GM12864 (cell line): ENCODE results near the gene SLC18B1.

Experiments used
- DNase-seq: peaks from one replicate; pipeline ENCODE4 v3.0.0-alpha.2; 2011; ENCODE audit warnings: low read depth
- H3K4me3 ChIP-seq: 2 replicates; pipeline ENCODE4 v1.5.1; 2011; ENCODE audit warnings: mild to moderate bottlenecking, low read depth, low read length, control low read depth
- CTCF ChIP-seq: IDR thresholded peaks from 2 replicates; pipeline ENCODE4 v1.5.1; 2011; ENCODE audit warnings: low read depth, mild to moderate bottlenecking, moderate library complexity, low read length, control low read depth, inconsistent platforms; ENCODE audit errors: missing control alignments

Gene SLC18B1

DNA sequence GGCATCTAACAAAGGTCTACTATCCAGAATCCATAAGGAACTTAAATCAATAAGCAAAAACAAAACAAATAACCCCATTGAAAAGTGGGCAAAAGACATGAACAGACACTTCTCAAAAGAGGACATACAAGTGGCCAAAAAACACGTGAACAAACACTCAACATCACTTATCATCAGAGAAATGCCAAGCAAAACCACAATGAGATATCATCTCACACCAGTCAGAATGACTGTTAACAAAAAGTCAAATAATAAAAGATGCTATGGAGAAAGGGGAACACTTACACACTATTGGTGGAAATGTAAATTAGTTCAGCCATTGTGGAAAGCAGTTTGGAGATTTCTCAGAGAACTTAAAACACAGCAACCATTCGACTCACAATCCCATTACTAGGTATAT lies 65.2 kb downstream of the SLC18B1 start:
- no peak overlapping the region for H3K4me3 ChIP-seq
- TF ChIP-seq CTCF = no peak
- DNase-seq = no peak

DNA sequence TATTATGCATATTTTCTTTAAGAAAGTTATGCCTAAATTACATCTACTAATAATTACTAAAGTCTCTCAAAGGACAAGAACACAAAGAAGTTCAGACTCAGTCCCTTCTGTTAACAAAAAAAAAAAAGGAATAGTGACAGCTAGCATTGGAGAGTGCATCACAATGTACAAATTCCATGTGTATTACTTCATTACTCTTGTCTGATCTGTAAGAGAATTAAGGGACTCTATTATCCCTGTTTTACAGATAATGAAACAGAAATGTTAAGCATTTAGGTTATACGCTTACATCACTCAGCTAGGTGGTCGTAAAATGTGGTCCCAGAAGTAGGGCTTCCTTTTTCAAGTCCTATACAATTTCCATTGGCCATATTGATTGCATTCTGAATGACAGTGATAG lies 67.4 kb downstream of the SLC18B1 start:
- no peak overlapping the region for H3K4me3 ChIP-seq
- TF ChIP-seq CTCF = no peak
- DNase-seq = no peak

DNA sequence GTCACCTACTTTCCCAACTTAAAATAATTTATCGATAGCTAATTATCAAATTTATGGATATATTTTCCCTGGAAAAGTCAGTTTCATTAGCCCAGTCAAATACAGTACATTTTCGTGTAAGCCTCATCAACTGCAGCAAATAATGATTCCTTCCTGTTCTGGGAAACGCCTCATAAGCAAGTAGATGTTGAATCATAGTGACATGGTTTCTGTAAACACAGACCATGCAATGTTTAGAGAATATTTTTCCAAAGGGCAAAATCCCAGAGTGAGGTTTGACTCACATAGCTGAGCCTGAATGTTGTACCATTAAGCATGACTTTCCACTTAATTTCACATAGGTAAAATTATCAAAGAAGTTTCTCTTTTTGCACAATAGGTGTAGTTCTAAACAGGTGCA lies 67.9 kb downstream of the SLC18B1 start:
- no peak overlapping the region for H3K4me3 ChIP-seq
- DNase-seq = no peak
- no peak for TF ChIP-seq CTCF

DNA sequence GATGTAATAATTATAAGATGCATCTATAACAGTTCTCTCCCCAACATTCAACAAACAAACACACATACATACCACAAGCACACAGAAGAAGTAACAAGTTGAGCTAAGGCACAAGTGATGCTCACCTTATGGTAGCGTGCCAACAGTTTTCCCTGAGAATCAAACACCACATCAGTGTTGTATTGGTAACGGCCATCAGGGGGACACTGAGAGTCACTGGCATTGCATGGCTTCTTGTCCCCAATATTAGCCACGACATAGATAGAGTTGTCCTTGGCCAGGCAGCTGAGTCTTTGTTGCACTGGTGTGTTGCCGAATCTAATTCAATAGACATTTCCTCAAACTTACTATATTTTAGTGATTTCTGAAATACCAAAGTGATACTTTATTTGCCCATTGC lies 69.8 kb downstream of the SLC18B1 start:
- H3K4me3 ChIP-seq = no peak overlapping the region
- TF ChIP-seq CTCF = peak; percentile 22
- no peak for DNase-seq

- no peak for TF ChIP-seq CTCF
- H3K4me3 ChIP-seq = no peak overlapping the region
- DNase-seq = no peak
These were observed 71.8 kb downstream of the SLC18B1 start for GRCh38 chr6:132726608-132726975.

GRCh38 chr6:132725947-132726607 lies 72.4 kb downstream of the SLC18B1 start:
- H3K4me3 ChIP-seq = no peak overlapping the region
- TF ChIP-seq CTCF = no peak
- no peak for DNase-seq

- DNase-seq = no peak
- H3K4me3 ChIP-seq = no peak overlapping the region
- no peak for TF ChIP-seq CTCF
These were observed 73.0 kb downstream of the SLC18B1 start for GRCh38 chr6:132725471-132725870.
